ENCODE data around the gene NPAS2. TPM values are rescaled to one million over a fixed set of nuclear protein-coding genes. Genes with fewer than 3 reads are reported as not detected.

NPAS2 gene
- total RNA-seq, 2 donors from 2014 or later, result 39.2 to 49.4 TPM

DNA sequence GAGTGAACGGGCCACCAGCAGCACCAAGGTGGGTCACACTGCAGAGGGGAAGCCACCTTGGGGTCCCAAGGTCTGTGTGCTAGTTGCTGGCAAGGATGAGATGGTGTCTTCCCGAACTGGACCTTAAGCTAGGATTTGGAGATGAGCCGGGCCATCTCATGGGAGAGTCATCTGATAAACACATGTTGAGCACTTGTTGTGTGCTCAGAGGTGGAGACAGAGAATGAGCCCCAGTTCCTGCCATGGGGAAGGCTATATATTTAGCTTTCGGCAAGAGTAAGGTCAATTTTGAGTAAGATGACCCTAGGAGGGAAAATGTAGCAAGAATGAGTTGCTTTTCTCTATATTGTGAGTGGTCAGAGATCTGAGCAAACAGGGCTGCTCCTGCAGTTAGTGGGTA lies 140.7 kb downstream of the NPAS2 start:
- H3K4me3 ChIP-seq, result no peak overlapping the region
- TF ChIP-seq, protein P1, sequence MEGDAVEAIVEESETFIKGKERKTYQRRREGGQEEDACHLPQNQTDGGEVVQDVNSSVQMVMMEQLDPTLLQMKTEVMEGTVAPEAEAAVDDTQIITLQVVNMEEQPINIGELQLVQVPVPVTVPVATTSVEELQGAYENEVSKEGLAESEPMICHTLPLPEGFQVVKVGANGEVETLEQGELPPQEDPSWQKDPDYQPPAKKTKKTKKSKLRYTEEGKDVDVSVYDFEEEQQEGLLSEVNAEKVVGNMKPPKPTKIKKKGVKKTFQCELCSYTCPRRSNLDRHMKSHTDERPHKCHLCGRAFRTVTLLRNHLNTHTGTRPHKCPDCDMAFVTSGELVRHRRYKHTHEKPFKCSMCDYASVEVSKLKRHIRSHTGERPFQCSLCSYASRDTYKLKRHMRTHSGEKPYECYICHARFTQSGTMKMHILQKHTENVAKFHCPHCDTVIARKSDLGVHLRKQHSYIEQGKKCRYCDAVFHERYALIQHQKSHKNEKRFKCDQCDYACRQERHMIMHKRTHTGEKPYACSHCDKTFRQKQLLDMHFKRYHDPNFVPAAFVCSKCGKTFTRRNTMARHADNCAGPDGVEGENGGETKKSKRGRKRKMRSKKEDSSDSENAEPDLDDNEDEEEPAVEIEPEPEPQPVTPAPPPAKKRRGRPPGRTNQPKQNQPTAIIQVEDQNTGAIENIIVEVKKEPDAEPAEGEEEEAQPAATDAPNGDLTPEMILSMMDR (IDR thresholded peaks at IDR 0.05), result no peak
- no peaks in the 10 kb centered on the region for H3K27me3 ChIP-seq
- H3K36me3 ChIP-seq, result peaks cover 8% of the 10 kb centered on the region
- H3K27ac ChIP-seq, result no peak overlapping the region
- DNase-seq (ENCODE audit: low spot score), result no peak
- H3K4me1 ChIP-seq, result peaks cover 0 to 27% of the 10 kb centered on the region in 2 donors
- H3K9me3 ChIP-seq, result no peaks in the 10 kb centered on the region

DNA sequence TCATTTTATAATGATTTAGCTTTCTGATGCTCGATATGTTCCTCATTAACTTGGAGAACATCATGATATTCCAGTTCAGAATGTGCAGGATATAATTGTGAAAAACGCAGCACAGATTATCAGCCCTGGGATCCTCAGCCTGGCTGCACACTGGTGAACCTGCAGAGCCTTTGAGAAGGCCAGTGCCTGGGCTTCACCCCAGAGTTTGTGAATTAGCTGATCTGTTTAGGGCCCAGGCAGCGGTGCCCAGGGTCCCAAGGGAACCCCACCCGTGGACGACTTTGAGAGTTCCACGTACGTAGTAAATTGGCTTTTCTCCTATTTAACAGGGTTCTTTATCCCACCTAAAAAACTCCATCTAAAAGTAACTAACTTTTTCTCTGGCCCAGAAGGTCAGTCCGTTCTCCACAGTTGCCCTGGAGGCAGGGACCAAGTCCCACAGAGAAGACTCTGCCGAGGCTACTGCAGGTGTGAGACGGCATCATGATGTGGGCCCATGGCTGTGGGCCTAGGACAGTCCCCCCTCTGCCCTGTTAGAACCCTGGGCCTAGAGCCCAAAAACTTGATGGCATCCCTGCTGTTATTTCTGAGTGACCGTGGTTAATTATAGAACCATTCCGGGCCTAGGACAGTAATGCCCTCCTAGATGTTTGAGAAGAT lies 142.6 kb downstream of the NPAS2 start:
- no peaks in the 10 kb centered on the region for H3K9me3 ChIP-seq
- no peak overlapping the region for H3K4me3 ChIP-seq
- no peaks in the 10 kb centered on the region for H3K36me3 ChIP-seq
- DNase-seq (ENCODE audit: low spot score), result no peak
- H3K27ac ChIP-seq, result no peak overlapping the region
- TF ChIP-seq, protein P1 (IDR thresholded peaks at IDR 0.05), result no peak
- H3K27me3 ChIP-seq, result no peaks in the 10 kb centered on the region
- H3K4me1 ChIP-seq, result peaks cover 0 to 24% of the 10 kb centered on the region in 2 donors

DNA sequence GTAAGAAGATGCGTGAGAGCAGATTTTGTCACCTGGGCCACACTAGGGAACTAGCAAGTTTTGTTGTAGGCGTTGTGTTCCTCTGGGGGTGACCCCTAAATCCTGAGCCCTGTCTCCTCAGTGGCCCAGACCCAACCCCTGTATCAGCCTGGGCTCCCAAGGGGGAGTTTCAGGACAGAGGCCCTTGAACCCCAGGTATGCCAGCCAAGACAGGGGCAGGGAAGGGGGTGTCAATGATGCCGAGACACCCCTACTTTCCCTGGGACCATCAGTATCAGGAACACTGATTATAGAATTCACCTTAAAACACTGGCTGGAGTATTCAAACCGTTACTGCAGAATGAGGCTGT lies 143.1 kb downstream of the NPAS2 start:
- H3K27ac ChIP-seq, result no peak overlapping the region
- no peak overlapping the region for H3K4me3 ChIP-seq
- no peaks in the 10 kb centered on the region for H3K36me3 ChIP-seq
- no peaks in the 10 kb centered on the region for H3K9me3 ChIP-seq
- TF ChIP-seq, protein P1 (IDR thresholded peaks at IDR 0.05), result no peak
- no peaks in the 10 kb centered on the region for H3K27me3 ChIP-seq
- peaks cover 0 to 20% of the 10 kb centered on the region in 2 donors for H3K4me1 ChIP-seq
- DNase-seq (ENCODE audit: low spot score), result no peak

DNA sequence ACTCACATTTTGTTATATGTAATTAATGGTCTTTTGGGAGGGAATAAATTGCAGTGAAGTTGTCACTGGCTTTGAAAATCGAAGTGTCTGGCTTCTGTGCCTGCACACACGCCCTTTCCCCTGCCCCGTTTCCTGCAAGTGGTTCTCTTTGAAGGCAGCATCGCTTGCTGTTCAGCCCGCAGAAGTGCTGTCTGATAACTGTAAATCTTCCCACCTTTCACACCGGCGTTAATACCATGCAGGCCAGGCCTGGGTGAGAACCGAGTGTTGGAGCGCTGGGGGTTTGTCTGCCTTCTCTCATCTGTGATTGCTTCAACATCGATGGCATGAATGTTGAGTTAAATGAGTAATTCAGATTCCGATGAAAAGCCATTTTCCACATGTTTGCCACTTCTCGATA lies 144.3 kb downstream of the NPAS2 start:
- Histone ChIP-seq H3K9me3 (no peaks in the 10 kb centered on the region), H3K27ac (no peak overlapping the region), H3K4me1 (peaks cover 0 to 12% of the 10 kb centered on the region in 2 donors), H3K4me3 (no peak overlapping the region), H3K36me3 (peaks cover 10% of the 10 kb centered on the region), H3K27me3 (no peaks in the 10 kb centered on the region)
- DNase-seq (ENCODE audit: low spot score), result no peak
- TF ChIP-seq, protein P1 (IDR thresholded peaks at IDR 0.05), result no peak

DNA sequence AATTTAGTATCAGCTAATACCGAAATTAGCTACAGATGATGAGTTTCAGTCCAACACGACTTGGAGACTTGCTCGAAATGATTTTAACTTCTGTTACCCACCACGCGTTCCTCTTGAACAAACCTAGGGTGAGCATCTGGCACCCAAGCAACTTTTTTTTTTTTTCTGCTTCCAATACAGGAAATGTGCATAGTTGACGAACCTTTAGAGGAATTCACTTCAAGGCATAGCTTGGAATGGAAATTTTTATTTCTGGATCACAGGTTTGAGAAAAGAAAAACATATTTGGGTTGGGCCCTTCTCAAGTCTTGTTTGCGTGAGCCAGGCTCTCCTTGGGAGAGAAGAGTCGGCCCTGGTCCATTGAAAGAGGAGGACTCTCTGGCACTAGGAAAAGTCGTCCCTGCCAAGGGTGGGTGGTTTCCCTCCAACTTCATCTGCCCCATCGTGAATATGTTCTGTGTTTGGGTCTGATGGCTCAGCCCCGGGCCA lies 144.8 kb downstream of the NPAS2 start:
- DNase-seq (ENCODE audit: low spot score), result no peak
- Histone ChIP-seq H3K36me3 (peaks cover 15% of the 10 kb centered on the region), H3K27me3 (no peaks in the 10 kb centered on the region), H3K4me1 (peaks cover 0 to 8% of the 10 kb centered on the region in 2 donors), H3K4me3 (no peak overlapping the region), H3K9me3 (no peaks in the 10 kb centered on the region), H3K27ac (no peak overlapping the region)
- TF ChIP-seq, protein P1 (IDR thresholded peaks at IDR 0.05), result no peak

DNA sequence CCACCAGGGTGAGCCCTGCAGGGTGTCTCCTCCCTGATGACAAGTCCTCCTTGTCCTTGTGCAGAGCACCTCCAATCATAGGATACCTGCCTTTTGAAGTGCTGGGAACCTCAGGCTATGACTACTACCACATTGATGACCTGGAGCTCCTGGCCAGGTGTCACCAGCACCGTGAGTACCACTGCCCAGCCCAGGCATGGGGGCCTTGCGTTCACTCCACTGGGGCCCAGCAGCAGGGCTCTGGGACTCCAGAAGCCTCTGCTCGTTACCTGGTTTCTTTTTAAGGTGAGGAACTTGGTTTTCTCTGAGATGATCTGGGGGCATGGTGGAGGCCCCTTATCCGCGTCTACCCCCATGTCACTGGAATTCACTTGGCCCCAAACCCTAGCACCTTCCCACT lies 145.7 kb downstream of the NPAS2 start:
- no peak overlapping the region for H3K4me3 ChIP-seq
- H3K27me3 ChIP-seq, result no peaks in the 10 kb centered on the region
- H3K4me1 ChIP-seq, result peaks cover 0 to 8% of the 10 kb centered on the region in 2 donors
- H3K9me3 ChIP-seq, result no peaks in the 10 kb centered on the region
- TF ChIP-seq, protein P1 (IDR thresholded peaks at IDR 0.05), result no peak
- no peak for DNase-seq (ENCODE audit: low spot score)
- no peak overlapping the region for H3K27ac ChIP-seq
- H3K36me3 ChIP-seq, result peaks cover 20% of the 10 kb centered on the region

Measured in right atrium auricular region (tissue), 2 donors.